ENCODE data around the gene ZMYM4.

The ZMYM4 gene

GRCh38 chr1:35364741-35365140, 96.2 kb downstream of the ZMYM4 start:
- no peak for TF ChIP-seq FOXM1 (IDR thresholded peaks at IDR 0.05; ENCODE audit: borderline replicate concordance, low read depth)
- no peak for TF ChIP-seq TEAD4 (IDR thresholded peaks at IDR 0.05)
- TF ChIP-seq TAF1 (IDR thresholded peaks at IDR 0.05; ENCODE audit: low read depth), result no peak
- TF ChIP-seq NFIC (IDR thresholded peaks at IDR 0.05), result no peak
- no peak for TF ChIP-seq ZBTB7A (IDR thresholded peaks at IDR 0.05; ENCODE audit: low read depth)
- TF ChIP-seq RAD21 (IDR thresholded peaks at IDR 0.05; ENCODE audit: low read depth), result no peak
- no peak for TF ChIP-seq YY1 (IDR thresholded peaks at IDR 0.05; ENCODE audit: low read depth)
- TF ChIP-seq, protein P1, sequence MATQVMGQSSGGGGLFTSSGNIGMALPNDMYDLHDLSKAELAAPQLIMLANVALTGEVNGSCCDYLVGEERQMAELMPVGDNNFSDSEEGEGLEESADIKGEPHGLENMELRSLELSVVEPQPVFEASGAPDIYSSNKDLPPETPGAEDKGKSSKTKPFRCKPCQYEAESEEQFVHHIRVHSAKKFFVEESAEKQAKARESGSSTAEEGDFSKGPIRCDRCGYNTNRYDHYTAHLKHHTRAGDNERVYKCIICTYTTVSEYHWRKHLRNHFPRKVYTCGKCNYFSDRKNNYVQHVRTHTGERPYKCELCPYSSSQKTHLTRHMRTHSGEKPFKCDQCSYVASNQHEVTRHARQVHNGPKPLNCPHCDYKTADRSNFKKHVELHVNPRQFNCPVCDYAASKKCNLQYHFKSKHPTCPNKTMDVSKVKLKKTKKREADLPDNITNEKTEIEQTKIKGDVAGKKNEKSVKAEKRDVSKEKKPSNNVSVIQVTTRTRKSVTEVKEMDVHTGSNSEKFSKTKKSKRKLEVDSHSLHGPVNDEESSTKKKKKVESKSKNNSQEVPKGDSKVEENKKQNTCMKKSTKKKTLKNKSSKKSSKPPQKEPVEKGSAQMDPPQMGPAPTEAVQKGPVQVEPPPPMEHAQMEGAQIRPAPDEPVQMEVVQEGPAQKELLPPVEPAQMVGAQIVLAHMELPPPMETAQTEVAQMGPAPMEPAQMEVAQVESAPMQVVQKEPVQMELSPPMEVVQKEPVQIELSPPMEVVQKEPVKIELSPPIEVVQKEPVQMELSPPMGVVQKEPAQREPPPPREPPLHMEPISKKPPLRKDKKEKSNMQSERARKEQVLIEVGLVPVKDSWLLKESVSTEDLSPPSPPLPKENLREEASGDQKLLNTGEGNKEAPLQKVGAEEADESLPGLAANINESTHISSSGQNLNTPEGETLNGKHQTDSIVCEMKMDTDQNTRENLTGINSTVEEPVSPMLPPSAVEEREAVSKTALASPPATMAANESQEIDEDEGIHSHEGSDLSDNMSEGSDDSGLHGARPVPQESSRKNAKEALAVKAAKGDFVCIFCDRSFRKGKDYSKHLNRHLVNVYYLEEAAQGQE (IDR thresholded peaks at IDR 0.05; ENCODE audit: low read depth), result no peak
- TF ChIP-seq, protein P2, sequence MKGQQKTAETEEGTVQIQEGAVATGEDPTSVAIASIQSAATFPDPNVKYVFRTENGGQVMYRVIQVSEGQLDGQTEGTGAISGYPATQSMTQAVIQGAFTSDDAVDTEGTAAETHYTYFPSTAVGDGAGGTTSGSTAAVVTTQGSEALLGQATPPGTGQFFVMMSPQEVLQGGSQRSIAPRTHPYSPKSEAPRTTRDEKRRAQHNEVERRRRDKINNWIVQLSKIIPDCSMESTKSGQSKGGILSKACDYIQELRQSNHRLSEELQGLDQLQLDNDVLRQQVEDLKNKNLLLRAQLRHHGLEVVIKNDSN (IDR thresholded peaks at IDR 0.05), result no peak
- no peak for TF ChIP-seq MAX (IDR thresholded peaks at IDR 0.05)
- TF ChIP-seq EP300 (IDR thresholded peaks at IDR 0.05; ENCODE audit: borderline replicate concordance), result no peak
- TF ChIP-seq EGR1 (IDR thresholded peaks at IDR 0.05), result no peak
- TF ChIP-seq CREB1 (IDR thresholded peaks at IDR 0.05; ENCODE audit: low read depth), result no peak
- TF ChIP-seq TCF12 (IDR thresholded peaks at IDR 0.05; ENCODE audit: low read depth), result no peak
- TF ChIP-seq CEBPB (IDR thresholded peaks at IDR 0.05), result no peak

DNA sequence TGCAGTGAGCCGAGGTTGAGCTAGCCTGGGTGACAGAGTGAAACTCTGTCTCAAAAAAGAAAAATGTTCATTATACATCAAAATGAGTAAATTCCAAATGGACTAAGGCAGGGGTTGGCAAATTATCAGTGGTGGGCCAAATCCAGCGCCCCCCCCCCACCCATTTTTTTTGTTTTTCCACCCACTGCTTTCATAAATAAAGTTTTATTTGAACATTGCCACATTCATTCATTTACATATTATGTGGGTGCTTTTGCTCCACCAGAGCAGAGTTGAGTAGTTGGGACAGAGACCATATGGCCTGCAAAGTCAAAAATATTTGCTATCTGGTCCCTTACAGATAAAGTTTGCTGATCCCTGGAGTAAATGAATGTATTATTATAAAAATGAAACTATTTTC, 99.4 kb downstream of the ZMYM4 start:
- TF ChIP-seq FOXM1 (IDR thresholded peaks at IDR 0.05; ENCODE audit: borderline replicate concordance, low read depth) (no peak), MAX (IDR thresholded peaks at IDR 0.05) (no peak), TCF12 (IDR thresholded peaks at IDR 0.05; ENCODE audit: low read depth) (no peak), CREB1 (IDR thresholded peaks at IDR 0.05; ENCODE audit: low read depth) (no peak), NFIC (IDR thresholded peaks at IDR 0.05) (no peak), RAD21 (IDR thresholded peaks at IDR 0.05; ENCODE audit: low read depth) (no peak)
- TF ChIP-seq, protein P1 (IDR thresholded peaks at IDR 0.05; ENCODE audit: low read depth), result no peak

DNA sequence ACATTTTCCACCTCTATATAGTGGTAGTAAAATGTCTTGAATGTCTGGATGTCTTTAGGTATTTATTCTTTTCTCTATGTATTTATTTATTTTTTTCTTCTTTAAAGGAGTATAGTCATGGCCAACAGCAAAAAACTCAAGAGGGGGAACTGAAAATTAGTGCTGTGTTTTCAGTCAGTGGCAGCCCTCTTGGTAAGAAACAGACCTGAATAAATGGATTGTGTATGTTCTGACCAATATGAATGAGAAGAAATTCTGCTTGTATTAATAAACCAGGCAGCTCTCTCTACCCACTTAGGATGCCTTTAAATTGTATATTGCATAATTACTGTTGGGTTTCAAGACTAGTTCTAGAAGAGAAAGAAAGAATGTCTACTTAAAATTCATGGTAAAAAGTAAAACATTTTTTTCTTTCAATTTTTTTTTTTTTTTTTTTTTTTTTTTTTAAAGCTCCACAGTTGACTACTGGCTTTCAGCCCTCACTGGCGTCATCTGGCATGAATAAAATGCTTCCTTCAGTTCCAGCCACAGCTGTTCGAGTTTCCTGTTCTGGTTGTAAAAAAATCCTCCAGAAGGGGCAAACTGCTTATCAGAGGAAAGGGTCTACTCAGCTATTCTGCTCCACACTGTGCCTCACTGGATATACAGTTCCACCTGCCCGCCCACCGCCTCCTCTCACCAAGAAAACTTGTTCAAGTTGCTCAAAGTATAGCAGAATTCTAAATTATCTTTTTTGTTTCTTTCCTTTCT, 101.6 kb downstream of the ZMYM4 start:
- no peak for TF ChIP-seq RAD21 (IDR thresholded peaks at IDR 0.05; ENCODE audit: low read depth)
- TF ChIP-seq, protein P1 (IDR thresholded peaks at IDR 0.05; ENCODE audit: low read depth), result no peak
- TF ChIP-seq NFIC (IDR thresholded peaks at IDR 0.05), result no peak
- TF ChIP-seq TAF1 (IDR thresholded peaks at IDR 0.05; ENCODE audit: low read depth), result no peak

DNA sequence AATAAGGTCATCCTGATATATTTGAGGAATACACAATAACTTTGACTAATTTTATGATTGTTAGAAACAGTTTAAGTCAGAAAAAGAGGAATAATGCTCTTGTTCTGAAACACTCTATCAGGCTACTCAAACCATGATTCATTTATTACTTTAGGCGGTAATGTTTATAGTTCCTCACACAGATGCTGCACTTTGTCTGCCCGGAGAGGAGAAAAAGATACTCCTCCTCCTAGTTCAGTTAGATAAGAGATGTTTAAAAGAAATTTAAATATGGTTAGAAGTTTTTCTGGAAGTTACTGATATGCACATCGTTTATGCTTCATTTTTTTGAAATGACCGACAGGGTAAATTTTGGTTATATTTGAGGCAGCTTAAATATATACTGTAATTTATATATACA, 103.0 kb downstream of the ZMYM4 start:
- TF ChIP-seq TCF12 (IDR thresholded peaks at IDR 0.05; ENCODE audit: low read depth) (no peak), NFIC (IDR thresholded peaks at IDR 0.05) (no peak), RAD21 (IDR thresholded peaks at IDR 0.05; ENCODE audit: low read depth) (no peak), CREB1 (IDR thresholded peaks at IDR 0.05; ENCODE audit: low read depth) (no peak), TEAD4 (IDR thresholded peaks at IDR 0.05) (no peak), FOXM1 (IDR thresholded peaks at IDR 0.05; ENCODE audit: borderline replicate concordance, low read depth) (no peak), EGR1 (IDR thresholded peaks at IDR 0.05) (no peak), MAX (IDR thresholded peaks at IDR 0.05) (no peak), ZBTB7A (IDR thresholded peaks at IDR 0.05; ENCODE audit: low read depth) (no peak), YY1 (IDR thresholded peaks at IDR 0.05; ENCODE audit: low read depth) (no peak), TAF1 (IDR thresholded peaks at IDR 0.05; ENCODE audit: low read depth) (no peak), CEBPB (IDR thresholded peaks at IDR 0.05) (no peak), EP300 (IDR thresholded peaks at IDR 0.05; ENCODE audit: borderline replicate concordance) (no peak)
- TF ChIP-seq, protein P1 (IDR thresholded peaks at IDR 0.05; ENCODE audit: low read depth), result no peak
- TF ChIP-seq, protein P2 (IDR thresholded peaks at IDR 0.05), result no peak

Data from Ishikawa (cell line).